ENCODE measurements around the gene FAM50B.

Gene FAM50B

DNA sequence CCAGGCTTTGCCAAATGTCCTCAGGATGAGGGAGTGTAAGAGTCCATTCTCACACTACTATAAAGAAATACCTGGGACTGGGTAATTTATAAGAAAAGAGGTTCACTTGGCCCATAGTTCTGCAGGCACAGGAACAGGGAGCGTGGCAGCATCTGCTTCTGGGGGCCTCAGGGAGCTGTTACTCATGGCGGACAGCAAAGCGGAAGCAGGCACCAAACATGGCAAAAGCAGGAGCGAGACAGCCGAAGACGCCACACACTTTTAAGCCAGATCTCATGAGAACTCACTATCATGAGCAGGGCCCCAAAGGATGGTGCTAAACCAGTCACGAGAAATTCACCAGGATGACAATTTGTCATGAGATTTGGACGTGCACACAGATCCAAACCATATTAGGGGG is 22.8 kb downstream of the FAM50B start:
- Mint-ChIP-seq H3K27me3 (peaks cover 38% of the 10 kb centered on the region), H3K9me3 (no peaks in the 10 kb centered on the region), H3K27ac (no peak overlapping the region), H3K4me3 (no peak overlapping the region), H3K4me1 (peaks cover 11% of the 10 kb centered on the region)
- no peak for ATAC-seq
- DNase-seq, result no peak

DNA sequence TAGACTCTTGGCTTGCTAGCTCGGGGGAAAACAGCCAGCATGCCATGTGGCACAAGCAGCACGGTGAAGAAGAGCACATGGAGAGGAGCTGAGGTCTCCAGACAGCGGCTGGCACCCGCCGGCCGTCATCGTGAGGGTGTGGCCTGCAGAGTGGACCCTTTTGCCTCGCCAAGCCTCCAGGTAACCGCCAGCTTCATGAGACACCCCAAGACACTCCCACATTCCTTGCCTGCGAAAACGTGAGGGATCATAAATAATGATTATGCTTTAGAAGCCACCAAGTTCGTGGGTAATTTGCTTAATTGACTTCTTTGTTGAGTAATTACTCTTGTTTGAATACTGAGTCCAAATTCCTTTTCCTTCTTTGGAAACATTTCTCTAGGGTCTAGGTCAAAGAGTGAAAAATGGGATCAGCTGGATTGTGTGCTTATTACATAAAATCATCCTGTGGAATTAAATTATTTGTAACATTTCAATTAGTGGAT is 23.2 kb downstream of the FAM50B start:
- peaks cover 11% of the 10 kb centered on the region for H3K4me1 Mint-ChIP-seq
- ATAC-seq, result no peak
- H3K27me3 Mint-ChIP-seq, result peaks cover 37% of the 10 kb centered on the region
- H3K4me3 Mint-ChIP-seq, result no peak overlapping the region
- no peak overlapping the region for H3K27ac Mint-ChIP-seq
- DNase-seq, result no peak
- H3K9me3 Mint-ChIP-seq, result no peaks in the 10 kb centered on the region

GRCh38 chr6:3873051-3873450 is 23.9 kb downstream of the FAM50B start:
- no peak for ATAC-seq
- Mint-ChIP-seq H3K4me1 (peaks cover 5% of the 10 kb centered on the region), H3K4me3 (no peak overlapping the region), H3K27ac (no peak overlapping the region), H3K9me3 (no peaks in the 10 kb centered on the region), H3K27me3 (peaks cover 37% of the 10 kb centered on the region)
- DNase-seq, result no peak

- no peaks in the 10 kb centered on the region for H3K9me3 Mint-ChIP-seq
- H3K27me3 Mint-ChIP-seq, result peaks cover 26% of the 10 kb centered on the region
- no peak overlapping the region for H3K27ac Mint-ChIP-seq
- DNase-seq (no peak), ATAC-seq (no peak)
- no peak overlapping the region for H3K4me3 Mint-ChIP-seq
- no peaks in the 10 kb centered on the region for H3K4me1 Mint-ChIP-seq
These were observed 24.9 kb downstream of the FAM50B start for GRCh38 chr6:3874069-3874468.

DNA sequence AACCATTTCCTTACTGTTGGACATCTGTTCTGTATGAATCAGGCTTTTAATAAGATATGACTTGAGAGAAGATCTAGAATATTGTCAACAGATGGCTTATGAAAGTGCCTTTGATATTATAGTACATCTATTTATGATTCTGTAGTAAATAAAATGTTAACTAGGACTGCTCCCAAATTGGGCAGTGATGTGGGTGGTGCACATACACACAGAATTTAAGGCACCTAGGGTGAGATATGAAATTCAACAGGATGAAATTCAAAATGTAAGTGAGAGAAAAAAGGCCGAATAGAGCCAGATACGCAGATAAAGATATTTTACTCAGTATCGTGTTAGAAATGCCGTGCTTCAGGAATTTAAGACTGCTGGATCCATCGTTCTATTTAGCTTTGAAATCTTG is 26.3 kb downstream of the FAM50B start:
- DNase-seq, result no peak
- Mint-ChIP-seq H3K4me1 (no peaks in the 10 kb centered on the region), H3K27me3 (peaks cover 12% of the 10 kb centered on the region), H3K27ac (no peak overlapping the region), H3K4me3 (no peak overlapping the region), H3K9me3 (no peaks in the 10 kb centered on the region)
- ATAC-seq, result no peak

DNA sequence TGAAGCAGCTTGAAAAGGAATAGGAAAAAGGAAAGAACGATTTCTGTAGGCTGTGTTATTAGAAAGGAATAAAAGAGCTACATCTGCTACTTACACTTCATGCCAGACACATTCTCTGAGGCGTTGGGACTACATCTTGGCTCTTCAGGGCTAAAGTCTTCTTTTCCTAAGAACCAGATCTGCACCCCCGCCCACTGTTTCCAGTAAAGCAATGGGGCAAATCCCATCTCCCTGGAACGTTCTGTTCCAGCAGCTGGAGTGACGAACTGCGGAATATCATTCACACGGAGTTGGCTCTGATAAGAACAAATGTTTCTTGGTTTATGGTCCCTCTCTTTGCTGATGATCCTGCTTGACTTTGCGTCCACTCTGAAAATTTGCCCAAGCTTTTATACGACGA is 26.9 kb downstream of the FAM50B start:
- Mint-ChIP-seq H3K9me3 (no peaks in the 10 kb centered on the region), H3K4me3 (no peak overlapping the region), H3K27ac (no peak overlapping the region), H3K4me1 (no peaks in the 10 kb centered on the region), H3K27me3 (peaks cover 12% of the 10 kb centered on the region)
- DNase-seq (no peak), ATAC-seq (no peak)

DNA sequence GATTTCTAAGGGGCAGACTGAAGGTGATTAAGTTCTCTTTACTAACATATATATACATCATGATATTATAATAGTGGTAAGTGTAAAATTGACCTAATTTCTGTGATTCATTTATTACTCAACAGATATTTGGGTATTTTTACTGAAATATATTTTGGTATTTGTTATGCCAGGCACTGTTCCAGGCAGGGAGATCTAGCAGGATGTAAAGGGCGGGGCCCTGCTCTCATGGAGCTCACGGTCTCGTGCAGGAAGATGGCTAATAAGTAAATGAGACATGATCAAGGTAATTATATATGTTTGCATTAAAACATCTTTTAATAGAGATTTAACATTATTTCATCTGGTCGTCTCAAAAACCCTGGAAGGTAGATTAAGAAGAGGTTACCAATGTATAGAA is 27.7 kb downstream of the FAM50B start:
- H3K9me3 Mint-ChIP-seq, result no peaks in the 10 kb centered on the region
- no peak overlapping the region for H3K27ac Mint-ChIP-seq
- peaks cover 14% of the 10 kb centered on the region for H3K27me3 Mint-ChIP-seq
- no peak for DNase-seq
- H3K4me3 Mint-ChIP-seq, result no peak overlapping the region
- ATAC-seq, result no peak
- H3K4me1 Mint-ChIP-seq, result no peaks in the 10 kb centered on the region

- Mint-ChIP-seq H3K4me3 (no peak overlapping the region), H3K9me3 (no peaks in the 10 kb centered on the region), H3K27me3 (peaks cover 10% of the 10 kb centered on the region), H3K4me1 (no peaks in the 10 kb centered on the region), H3K27ac (no peak overlapping the region)
- DNase-seq (no peak), ATAC-seq (no peak)
These were observed 29.0 kb downstream of the FAM50B start for GRCh38 chr6:3878048-3878666.

DNA sequence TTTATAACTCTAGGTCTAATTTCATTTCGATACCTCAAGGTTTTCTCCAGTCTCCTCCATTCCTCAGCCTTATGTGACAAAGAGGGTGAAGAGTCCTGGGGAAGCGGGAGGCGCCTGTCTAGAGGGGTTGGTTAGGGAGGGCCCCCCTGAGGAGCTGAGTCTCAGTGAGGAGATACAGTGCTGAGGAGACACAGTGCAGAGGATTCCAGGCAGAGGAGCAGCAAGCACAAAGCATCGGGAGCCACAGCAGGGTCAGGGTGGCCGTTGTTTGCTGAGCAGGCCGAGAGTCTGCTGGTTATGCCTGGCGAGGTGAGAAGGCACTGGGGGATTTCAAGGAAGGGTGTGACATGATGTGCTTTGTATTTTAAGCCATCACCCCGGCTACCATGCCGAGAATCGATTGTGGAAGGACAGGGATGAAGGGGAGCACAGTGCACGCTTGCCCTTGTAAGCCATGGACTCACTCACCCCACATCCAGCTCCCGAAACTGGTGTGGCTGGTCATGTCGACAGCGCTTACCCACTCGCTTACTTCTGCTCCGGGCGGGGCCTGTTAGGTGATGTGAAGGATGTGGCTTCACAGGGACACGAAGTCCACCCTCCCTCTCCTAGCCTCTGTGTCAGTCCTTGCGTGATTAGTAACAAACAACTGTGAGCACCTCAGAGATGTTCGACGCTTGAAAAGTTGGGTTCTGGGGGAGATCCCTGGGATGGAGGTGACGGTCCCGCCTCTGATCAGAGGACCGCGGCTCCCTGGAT is 30.2 kb downstream of the FAM50B start:
- Mint-ChIP-seq H3K4me1 (no peaks in the 10 kb centered on the region), H3K27ac (no peak overlapping the region), H3K27me3 (peaks cover 10% of the 10 kb centered on the region), H3K4me3 (no peak overlapping the region), H3K9me3 (no peaks in the 10 kb centered on the region)
- DNase-seq, result no peak
- ATAC-seq, result no peak

DNA sequence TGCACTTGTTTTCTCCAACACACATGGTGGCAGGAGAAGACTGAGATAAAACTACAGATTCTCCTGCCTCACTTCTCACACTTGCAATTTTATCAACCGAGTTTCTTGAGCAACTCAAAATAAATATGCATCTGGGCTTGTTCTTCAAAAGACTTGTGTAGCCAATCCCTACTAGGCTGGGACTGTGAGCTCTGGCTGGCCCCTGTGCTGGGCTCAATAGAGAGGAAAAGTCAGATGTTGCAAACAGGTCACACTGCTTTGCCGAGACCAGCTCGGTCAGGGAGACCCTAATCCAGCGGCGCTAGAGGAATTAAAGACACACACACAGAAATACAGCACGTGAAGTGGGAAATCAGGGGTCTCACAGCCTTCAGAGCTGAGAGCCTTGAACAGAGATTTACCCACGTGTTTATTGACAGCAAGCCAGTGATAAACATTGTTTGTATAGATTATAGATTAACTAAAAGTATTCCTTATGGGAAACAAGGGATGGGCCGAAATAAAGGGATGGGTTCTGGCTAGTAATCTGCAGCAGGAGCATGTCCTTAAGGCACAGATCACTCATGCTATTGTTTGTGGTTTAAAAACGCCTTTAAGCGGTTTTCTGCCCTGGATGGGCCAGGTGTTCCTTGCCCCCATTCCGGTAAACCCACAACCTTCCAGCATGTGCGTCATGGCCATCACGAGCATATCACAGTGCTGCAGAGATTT is 32.7 kb downstream of the FAM50B start:
- Mint-ChIP-seq H3K27me3 (peaks cover 10% of the 10 kb centered on the region), H3K27ac (no peak overlapping the region), H3K4me1 (no peaks in the 10 kb centered on the region), H3K9me3 (no peaks in the 10 kb centered on the region), H3K4me3 (no peak overlapping the region)
- no peak for ATAC-seq
- no peak for DNase-seq

DNA sequence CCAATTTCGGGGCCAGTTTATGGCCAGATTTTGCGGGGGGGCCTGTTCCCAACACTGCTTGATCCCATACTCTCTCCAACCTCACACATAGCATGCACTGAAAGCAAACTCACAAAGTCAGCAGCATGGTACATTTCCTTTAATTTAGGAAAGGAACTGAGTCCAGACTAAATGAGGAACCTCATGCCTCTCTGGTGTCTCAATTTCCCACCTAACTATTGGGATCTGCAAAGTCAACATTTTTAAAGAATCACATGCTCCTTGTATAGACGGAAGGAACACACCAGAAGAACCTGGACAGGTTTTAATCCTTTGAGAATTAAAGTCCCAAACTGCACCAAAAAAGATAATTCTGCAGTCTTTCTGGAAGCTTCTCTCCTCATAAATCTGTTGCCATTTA is 33.3 kb downstream of the FAM50B start:
- H3K27ac Mint-ChIP-seq, result no peak overlapping the region
- H3K27me3 Mint-ChIP-seq, result peaks cover 10% of the 10 kb centered on the region
- no peaks in the 10 kb centered on the region for H3K4me1 Mint-ChIP-seq
- H3K4me3 Mint-ChIP-seq, result no peak overlapping the region
- DNase-seq, result no peak
- no peak for ATAC-seq
- H3K9me3 Mint-ChIP-seq, result no peaks in the 10 kb centered on the region

- ATAC-seq (no peak), DNase-seq (no peak)
- peaks cover 10% of the 10 kb centered on the region for H3K27me3 Mint-ChIP-seq
- no peaks in the 10 kb centered on the region for H3K4me1 Mint-ChIP-seq
- H3K4me3 Mint-ChIP-seq, result no peak overlapping the region
- H3K9me3 Mint-ChIP-seq, result no peaks in the 10 kb centered on the region
- no peak overlapping the region for H3K27ac Mint-ChIP-seq
These were observed 33.7 kb downstream of the FAM50B start for GRCh38 chr6:3882866-3883265.

DNA sequence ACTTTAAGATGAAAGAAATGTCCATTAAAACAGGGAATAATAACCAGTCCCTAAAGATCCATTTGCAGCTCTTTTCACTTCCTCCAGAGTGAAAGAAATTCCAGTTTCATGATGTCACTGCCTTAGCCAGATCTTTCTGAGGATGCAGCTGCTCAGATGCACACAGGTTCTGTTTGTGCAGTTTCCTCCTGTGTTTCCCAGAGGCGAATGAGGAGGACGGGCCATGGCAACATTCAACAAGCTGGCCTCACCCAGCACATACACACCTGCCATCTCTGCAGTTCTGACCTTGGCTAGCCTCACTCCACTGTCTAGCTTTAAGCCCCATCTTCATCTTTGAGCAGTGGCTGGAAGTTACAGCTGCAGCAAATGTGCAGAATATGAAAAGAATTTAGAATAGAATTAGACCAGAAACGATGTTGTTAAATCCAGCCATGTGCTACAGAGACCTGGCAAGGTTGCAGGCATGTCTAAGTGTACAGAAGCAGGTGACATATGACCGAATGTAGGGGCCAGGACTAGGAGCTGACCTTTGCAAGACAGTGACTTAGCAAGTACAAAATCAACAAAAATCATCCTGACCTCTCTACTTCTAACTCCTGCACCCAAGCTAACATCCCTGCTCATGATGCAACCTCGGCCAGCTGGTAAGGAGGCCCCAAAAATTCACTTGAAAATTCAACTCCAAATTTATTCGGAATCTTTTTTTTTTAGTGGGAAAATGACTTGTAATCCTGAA is 35.0 kb downstream of the FAM50B start:
- no peak for DNase-seq
- no peak overlapping the region for H3K27ac Mint-ChIP-seq
- ATAC-seq, result no peak
- H3K4me1 Mint-ChIP-seq, result no peaks in the 10 kb centered on the region
- H3K4me3 Mint-ChIP-seq, result no peak overlapping the region
- no peaks in the 10 kb centered on the region for H3K9me3 Mint-ChIP-seq
- peaks cover 10% of the 10 kb centered on the region for H3K27me3 Mint-ChIP-seq

DNA sequence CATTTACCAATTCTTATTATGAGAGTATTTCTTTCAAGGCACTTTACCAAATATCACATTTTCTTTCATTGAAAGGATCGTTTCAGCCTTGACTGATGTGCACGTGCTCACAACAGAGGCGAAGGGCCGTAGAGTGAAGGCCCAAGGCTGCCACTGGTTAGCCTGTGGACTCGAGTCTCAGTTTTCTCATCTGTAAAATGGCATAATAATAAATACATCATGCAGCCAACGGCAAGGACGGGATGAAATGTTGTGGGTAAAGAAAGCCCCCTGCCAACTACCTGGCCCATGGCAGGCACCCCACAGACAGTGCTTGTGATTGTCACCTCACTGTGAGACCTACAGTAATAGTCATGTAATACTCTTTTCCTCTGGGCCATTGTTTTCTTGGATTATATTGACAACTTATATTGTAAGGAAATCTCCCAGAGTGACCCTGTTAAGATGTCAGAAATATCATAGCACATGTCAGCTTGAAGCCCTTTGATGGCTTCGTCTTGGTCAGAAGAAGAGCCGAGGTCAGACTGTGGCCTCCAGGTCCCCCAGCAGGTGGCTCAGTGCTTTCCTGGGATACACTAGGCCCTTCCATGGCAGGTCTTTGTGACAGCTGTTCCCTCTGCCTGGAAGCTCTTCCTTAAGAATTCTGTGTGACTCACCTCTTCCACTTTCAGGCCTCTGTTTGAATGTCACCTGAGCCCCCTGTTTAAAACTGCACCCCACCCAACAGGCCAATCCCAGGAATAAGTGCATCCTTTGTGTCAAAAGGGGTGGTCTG is 36.3 kb downstream of the FAM50B start:
- Mint-ChIP-seq H3K27me3 (peaks cover 10% of the 10 kb centered on the region), H3K27ac (no peak overlapping the region), H3K4me3 (no peak overlapping the region), H3K9me3 (no peaks in the 10 kb centered on the region), H3K4me1 (no peaks in the 10 kb centered on the region)
- no peak for DNase-seq
- ATAC-seq, result no peak

GRCh38 chr6:3887150-3887700 is 38.1 kb downstream of the FAM50B start:
- H3K4me1 Mint-ChIP-seq, result no peaks in the 10 kb centered on the region
- H3K27me3 Mint-ChIP-seq, result no peaks in the 10 kb centered on the region
- DNase-seq, result no peak
- no peaks in the 10 kb centered on the region for H3K9me3 Mint-ChIP-seq
- ATAC-seq, result no peak
- H3K4me3 Mint-ChIP-seq, result no peak overlapping the region
- no peak overlapping the region for H3K27ac Mint-ChIP-seq

All from stimulated activated naive CD8-positive, alpha-beta T cell treated with anti-CD3 and anti-CD28 coated beads, Interleukin-15, amount 100 ng/mL, for 72 hours (primary cell).